Activated CD4-positive, alpha-beta T cell treated with anti-CD3 and anti-CD28 coated beads, Interleukin-2, amount 50 U/mL, for 24 hours (primary cell): ENCODE measurements around the gene KCNK2.
"Not testable (repeated sequence)": the region's sequence is repeated elsewhere in the genome, so short reads cannot be mapped to it uniquely, and the experiment has no call there.

Experiments used
- DNase-seq, 2 donors: peaks; one replicate each; pipeline ENCODE4 v3.0.0-alpha.2; 2020; ENCODE audit warnings: low read depth in 1 of 2, low spot score in 1 of 2

KCNK2 gene

GRCh38 chr1:215147024-215147423 is 64.5 kb downstream of the KCNK2 start:
- no peak for DNase-seq

DNA sequence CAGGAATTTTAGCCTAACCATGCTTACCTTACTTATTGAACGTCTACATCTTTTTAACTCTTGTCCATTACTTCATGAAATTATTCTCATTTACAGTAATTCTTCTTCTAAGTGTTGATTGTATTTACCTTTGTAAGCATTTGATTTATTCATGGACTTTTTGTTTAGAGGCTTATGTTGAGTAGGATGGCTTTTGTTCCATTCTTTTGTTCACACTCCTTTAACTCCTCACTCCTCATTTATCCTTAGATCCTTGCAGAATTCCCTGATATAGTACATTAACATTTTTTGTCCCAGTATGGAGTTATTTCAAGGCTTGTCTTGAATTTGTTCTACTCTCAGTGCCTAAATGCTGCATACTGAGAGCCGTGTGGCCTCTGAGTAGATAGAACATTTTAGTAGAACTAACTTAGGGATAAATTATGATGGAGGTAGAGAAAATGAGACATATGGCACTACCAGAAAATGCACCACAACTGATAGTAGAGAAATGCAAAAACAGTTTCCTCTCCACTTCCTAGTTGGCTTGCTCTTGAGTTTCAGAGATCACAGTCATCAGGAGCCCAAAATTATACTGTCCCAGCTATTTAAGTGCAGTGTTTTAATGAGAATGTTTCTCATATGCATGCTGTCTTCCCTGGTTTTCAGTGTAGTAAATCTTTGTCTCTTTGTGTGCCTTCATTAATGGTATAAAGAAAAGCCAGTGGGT is 69.5 kb downstream of the KCNK2 start:
- DNase-seq: no peak

GRCh38 chr1:215156232-215156631 is 73.7 kb downstream of the KCNK2 start:
- no peak for DNase-seq

DNA sequence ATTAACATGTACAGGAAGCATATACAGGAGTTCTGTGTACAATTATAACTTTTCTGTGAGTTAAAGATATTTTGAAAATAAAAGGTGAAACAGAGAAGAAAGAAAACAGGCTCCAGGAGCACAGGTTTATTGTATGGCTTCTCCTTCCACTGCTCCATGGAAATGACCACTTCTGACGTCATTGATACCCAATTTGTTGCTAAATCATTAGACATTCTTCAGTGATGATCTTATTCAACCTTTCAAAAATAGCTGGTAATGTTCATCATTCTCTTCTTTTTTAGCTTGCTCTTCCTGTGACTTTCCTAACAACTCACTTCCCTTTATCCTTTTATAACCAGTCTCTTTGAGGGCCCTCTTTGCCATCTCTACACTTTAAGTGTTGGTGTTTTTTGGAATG is 77.8 kb downstream of the KCNK2 start:
- no peak for DNase-seq

- DNase-seq: not testable (repeated sequence)
Measured at GRCh38 chr1:215163144-215163543, 80.6 kb downstream of the KCNK2 start.

DNA sequence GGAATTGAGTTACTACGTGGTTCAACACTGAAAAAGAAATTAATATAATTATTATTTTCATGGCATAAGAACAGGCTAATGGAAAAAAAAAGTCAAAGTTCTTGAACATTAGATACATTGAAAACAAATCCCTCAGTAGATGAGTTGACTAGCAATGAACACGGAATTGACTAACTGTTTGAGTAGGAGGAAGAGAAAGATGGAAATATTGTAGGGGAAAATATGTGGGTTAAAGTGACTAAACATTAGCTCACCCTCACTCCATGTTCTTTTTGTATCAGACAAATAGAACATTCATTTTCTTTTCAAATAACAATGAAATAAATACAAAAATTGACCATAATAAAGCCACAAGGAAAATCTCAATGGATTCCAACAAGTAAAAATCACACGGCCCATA is 84.3 kb downstream of the KCNK2 start:
- DNase-seq: no peak

- DNase-seq: no peak
Measured at GRCh38 chr1:215181518-215181917, 99.0 kb downstream of the KCNK2 start.

DNA sequence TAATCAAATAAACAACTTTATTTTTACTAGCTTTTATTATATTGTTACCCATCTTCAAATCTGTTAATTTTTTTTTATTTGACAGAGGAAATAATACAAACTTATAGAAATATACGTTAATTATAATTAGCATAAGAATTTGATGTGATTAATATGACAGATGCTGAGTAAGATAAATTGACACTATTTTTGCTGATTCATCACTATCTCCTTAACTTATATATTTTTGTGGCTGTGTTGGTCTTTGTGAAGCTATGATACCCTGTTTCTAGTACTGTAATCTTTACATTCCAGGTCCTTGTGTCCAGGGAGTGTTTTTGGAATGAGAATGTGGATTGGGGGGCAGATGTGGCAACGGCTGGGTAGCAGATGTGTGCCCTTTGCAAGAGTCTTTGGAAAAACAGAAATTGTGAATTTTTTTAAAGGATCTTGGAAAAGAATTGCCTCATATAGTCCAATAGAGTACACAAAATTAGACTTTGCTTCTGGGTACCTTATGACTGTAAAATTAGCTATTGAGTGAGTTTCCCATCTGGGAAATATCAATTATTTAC is 102.6 kb downstream of the KCNK2 start:
- no peak for DNase-seq

DNA sequence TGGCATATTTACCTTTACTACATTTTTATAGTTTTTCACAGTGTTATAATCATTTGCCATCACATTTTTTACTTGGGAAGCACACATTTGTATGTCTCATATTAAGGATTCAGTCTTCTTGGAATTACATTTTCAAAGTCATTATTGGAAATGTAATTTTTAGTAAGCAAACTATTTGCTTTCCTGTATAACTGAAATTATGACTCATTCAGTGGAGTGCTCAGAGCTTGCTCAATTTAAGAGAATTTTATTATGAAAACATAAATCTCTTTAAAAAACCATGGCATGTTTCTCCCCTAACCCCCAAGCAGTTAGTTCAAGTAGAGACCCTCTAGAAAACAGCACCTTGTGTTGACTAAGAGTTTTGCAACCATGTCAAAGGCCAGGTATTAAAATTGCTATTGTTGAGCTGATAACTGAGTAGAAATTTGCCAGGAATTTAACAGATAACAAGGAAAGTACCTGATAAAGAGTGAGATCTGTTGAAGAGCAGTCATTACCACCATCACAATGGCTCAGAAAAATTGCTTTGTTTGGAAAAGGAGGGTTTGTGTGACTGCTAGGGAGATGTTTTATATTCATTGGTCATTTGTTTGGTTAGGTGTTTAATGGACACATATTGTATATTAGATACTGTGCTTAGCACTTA is 105.9 kb downstream of the KCNK2 start:
- no peak for DNase-seq

DNA sequence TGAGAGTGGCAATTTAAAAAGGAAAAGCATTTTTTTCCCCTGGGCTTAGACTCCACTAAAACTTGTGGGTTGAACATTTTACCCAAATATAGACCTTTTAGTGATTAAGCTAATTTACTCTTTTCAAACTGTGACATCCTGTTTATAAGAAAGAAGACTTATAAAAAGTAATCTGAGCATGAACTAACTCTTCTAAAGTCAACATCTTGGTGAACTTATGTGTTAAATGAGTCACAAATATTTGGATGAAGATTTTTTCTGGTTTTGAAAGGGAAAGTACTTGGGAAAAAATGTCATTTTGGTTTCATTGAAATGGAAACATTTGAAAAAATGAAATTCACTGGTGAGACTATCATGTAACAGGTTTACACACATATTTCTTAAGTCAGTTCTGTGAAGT is 109.8 kb downstream of the KCNK2 start:
- DNase-seq: no peak

- DNase-seq: no peak
Measured at GRCh38 chr1:215198021-215198420, 115.5 kb downstream of the KCNK2 start.

GRCh38 chr1:215200121-215200520 is 117.6 kb downstream of the KCNK2 start:
- no peak for DNase-seq

GRCh38 chr1:215201283-215201682 is 118.7 kb downstream of the KCNK2 start:
- no peak for DNase-seq

- DNase-seq: no peak
Measured at GRCh38 chr1:215202868-215203267, 120.3 kb downstream of the KCNK2 start.

DNA sequence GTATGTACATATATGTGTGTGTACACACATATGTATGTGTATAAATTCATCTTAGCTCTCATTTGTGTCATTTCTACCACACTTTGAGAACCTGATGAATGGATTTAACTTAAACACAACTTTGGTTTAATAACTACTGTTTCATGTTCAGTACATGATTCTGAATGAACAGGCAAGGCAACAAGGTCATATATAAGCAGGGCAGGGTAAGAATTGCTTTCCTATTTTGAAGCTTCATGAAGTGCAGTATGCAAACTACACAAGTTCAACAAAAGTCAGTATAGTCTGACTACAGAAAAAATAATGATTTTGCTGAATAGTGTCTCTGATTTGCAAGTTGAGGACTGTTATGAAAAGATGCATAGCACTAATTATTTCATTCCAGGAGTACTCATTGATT is 127.6 kb downstream of the KCNK2 start:
- no peak for DNase-seq

- no peak for DNase-seq
Measured at GRCh38 chr1:215215846-215216245, 133.3 kb downstream of the KCNK2 start.

DNA sequence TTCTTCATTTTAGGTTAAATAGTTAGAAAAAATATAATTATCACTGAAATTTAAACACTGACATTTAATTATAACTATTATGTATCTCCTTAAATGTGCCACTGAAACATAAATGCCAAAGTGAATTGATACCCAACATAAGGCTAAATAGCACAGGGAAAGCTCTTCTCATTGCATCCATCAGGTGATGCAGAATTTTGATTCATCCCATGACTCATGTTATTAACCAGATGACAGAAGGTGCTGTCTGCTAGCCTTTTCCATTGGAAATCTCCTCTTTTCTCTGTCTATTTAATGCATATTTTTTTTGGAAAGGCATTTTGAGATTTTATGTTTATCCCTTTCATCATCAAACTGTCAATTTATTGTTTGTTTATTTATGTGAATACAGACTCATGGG is 136.8 kb downstream of the KCNK2 start:
- no peak for DNase-seq

DNA sequence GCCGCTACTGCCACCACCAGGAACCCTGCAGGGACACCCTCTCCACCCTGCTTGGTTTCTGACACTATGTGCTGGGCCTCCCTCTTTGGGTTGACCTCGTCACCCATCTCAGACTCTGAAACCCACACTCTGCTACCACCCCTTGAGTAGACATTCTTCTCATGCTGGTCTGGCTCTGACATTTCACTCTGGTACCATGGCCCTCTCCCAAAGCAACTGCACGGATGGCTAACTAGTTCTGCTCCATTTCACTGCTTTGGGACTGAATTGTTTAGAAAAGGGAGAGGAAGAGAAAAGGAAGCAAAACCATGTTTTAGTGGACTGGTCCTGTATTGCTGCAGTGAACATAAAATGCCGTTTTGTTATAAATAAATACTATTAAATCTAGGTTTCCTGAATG is 137.8 kb downstream of the KCNK2 start:
- DNase-seq: no peak

DNA sequence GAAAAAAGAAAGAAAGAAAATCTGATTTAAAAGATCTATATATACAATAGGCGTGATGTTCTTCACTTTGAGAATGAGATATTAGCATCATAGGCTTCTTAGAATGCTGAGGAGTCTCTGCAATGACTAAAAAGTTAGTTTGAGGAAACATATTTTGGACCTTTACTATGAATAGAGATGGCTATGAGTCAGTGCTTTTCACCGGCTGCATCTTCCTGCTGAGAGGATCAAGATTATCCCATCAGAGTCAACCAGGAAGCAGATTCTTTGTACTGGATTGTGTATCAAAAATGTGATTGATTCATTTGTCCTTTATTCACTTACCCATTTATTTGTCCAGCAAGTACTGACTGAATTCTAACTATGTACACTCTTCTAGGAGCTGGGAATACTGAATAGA is 144.2 kb downstream of the KCNK2 start:
- no peak for DNase-seq

- DNase-seq: no peak
Measured at GRCh38 chr1:215228193-215228592, 145.7 kb downstream of the KCNK2 start.

DNA sequence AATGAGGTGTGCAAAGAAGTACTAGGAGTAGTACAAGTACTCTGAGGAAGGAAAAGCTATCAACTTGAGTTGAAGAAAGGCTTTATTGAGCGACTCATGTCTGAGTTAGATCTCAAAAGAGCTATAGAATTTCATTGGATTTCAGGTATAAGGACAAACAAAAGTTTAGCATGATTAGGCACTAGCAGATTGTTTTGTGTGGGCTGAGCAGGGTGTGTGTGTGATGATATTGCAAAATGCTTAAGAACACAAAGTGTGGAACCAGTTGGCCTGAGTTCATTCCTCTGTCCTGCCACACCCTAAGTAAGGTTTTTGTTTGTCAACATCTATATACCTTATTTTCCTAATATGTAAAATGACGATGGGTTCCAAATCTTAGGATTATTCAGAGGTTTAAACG is 158.9 kb downstream of the KCNK2 start:
- DNase-seq: no peak

- no peak for DNase-seq
Measured at GRCh38 chr1:215243345-215244054, 161.0 kb downstream of the KCNK2 start.
